Epithelial cell of proximal tubule (primary cell): Measurements from ENCODE around the gene LRRC74B. TPM values are rescaled to one million over a fixed set of nuclear protein-coding genes. Genes with fewer than 3 reads are reported as not detected.
"Not testable (repeated sequence)": the region's sequence is repeated elsewhere in the genome, so short reads cannot be mapped to it uniquely, and the experiment has no call there.

Experiments used
- DNase-seq: peaks from one replicate; pipeline ENCODE4 v3.0.0-alpha.2; 2011; ENCODE audit warnings: low read depth
- H3K4me3 ChIP-seq: 2 replicates; pipeline ENCODE4 v1.5.1; 2011; ENCODE audit warnings: low read depth, mild to moderate bottlenecking, low read length
- total RNA-seq: library from RNA; depleted of rRNA; stranded (reverse); fragments of >200 nt; gene quantifications from 2 replicates; pipeline ENCODE4 v1.2.3, GENCODE V29; 2015
- TF ChIP-seq, protein P1 (sequence below): conservative IDR thresholded peaks from 2 replicates; pipeline ENCODE4 v1.5.1; 2012; ENCODE audit warnings: low read depth, mild to moderate bottlenecking, low read length

The LRRC74B gene
- total RNA-seq, 1 donor from 2014 or later: not detected

DNA sequence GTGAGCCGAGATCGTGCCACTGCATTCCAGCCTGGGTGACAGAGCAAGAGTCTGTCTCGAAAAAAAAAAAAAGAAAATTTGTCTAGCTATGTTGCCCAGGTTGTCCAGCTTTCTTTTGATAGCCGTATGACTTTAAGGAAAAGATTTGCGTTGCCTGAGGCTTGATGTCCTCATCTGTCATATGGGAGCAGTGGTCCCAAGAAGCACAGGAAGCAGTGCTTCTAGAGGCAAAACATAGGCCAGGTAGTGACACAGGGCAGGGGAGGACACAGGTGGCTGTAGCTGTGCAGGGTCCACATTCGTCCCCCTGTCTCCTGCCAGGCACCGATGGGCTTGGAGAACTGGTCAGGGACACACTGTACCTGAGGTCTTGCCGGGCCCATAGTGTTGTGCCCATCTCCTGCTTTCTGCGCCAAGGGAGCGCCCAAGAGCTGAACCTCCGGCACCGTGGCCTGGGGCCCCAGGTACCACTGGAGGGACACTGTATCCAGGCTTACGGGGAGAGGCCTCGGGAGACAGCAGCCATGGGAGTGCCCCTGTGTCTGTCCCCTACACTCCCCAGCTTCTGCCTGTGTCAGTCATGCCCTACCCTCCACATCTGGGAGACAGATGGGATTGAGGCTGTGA is 1.4 kb downstream of the LRRC74B start:
- DNase-seq: no peak
- H3K4me3 ChIP-seq: no peak overlapping the region
- TF ChIP-seq, protein P1, sequence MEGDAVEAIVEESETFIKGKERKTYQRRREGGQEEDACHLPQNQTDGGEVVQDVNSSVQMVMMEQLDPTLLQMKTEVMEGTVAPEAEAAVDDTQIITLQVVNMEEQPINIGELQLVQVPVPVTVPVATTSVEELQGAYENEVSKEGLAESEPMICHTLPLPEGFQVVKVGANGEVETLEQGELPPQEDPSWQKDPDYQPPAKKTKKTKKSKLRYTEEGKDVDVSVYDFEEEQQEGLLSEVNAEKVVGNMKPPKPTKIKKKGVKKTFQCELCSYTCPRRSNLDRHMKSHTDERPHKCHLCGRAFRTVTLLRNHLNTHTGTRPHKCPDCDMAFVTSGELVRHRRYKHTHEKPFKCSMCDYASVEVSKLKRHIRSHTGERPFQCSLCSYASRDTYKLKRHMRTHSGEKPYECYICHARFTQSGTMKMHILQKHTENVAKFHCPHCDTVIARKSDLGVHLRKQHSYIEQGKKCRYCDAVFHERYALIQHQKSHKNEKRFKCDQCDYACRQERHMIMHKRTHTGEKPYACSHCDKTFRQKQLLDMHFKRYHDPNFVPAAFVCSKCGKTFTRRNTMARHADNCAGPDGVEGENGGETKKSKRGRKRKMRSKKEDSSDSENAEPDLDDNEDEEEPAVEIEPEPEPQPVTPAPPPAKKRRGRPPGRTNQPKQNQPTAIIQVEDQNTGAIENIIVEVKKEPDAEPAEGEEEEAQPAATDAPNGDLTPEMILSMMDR: no peak

DNA sequence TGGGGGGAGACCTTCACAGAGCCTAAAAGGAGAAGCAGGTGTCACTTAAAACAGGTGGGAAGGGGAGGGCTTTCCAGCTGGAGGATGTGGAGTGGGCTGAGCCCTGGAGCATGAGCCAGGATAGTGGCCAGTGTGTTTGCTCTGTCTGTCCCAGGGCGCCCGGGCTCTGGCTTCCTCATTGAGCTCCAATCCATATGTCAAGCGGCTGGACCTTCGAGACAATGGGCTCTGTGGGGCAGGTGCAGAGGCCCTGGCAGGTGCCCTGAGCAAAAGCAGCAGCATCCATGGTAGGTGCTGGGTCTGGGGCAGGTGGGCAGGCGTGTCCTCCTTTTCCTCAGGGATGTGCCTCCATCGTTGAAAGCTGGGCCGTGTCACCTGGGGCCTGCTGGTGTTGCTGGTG is 2.0 kb downstream of the LRRC74B start:
- DNase-seq: no peak
- TF ChIP-seq, protein P1: no peak
- no peak overlapping the region for H3K4me3 ChIP-seq

DNA sequence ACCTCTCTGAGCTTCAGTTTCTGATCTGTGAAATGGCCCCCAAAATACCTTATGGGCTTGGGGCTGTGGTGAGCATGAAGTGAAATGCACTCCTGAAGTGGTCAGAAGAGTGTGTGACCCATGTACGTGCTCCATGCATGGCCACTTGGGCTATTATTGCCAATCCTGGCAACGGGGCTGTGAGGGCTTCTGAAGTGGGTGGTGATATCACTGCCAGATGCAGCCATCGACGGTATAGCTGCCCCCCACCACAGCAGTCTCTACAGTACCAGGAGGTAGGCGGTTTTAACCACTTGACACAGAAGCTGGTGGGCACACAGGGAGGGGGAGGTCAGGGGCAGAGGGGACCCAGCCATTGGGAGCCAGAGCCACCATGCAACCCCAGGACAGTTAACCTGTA is 2.7 kb downstream of the LRRC74B start:
- DNase-seq, H3K4me3 ChIP-seq: not testable (repeated sequence)

DNA sequence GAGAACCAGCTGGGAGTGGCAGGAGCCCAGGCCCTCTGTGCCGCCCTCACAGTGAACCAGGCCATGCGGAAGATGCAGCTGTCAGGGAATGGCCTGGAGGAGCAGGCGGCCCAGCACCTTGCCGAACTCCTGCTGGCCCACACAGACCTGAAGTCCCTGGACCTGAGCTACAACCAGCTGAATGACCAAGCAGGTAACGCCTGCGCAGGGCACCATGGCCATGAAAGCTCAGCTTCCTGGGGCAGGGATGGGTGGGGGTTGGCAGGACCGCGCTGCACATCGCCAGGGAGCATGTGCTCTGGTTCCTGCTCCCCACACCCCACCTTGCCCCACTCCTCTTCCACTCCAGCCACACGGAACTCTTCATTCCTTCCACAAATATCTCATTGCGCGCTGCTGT is 3.2 kb downstream of the LRRC74B start:
- not testable (repeated sequence) for H3K4me3 ChIP-seq, DNase-seq

DNA sequence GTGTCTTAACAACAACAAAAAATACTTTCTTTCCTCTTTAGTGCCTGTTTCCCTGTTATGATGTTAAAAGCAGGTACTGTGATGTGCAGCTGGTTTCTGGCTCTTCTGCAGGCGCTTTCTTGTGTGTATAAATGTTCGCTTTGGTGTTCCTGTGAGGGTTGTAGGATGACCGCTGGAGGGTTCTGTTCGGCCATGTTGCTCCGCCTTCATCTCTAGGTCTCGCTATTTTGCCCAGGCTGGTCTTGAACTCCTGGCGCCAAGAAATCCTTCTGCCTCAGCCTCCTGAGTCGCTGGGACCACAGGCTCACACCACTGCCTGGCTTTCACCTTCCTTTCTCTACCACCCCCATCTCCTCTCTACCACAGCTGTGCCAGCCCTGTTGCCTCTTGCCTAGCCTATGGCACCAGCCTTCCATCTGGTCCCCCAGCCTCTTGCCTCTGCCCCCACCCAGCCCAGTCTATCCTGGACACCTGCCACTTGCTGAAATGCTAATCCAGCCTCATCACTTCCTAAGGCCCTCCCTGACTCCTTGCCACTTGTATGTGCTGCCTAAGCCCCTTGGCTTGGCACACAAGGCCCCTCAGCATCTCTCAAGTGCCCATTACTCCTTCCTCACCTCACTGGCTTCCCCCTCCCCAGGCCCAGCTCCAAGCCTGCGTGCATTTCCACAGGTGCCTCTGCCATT is 5.5 kb downstream of the LRRC74B start:
- DNase-seq: no peak
- TF ChIP-seq, protein P1: no peak
- H3K4me3 ChIP-seq: no peak overlapping the region

DNA sequence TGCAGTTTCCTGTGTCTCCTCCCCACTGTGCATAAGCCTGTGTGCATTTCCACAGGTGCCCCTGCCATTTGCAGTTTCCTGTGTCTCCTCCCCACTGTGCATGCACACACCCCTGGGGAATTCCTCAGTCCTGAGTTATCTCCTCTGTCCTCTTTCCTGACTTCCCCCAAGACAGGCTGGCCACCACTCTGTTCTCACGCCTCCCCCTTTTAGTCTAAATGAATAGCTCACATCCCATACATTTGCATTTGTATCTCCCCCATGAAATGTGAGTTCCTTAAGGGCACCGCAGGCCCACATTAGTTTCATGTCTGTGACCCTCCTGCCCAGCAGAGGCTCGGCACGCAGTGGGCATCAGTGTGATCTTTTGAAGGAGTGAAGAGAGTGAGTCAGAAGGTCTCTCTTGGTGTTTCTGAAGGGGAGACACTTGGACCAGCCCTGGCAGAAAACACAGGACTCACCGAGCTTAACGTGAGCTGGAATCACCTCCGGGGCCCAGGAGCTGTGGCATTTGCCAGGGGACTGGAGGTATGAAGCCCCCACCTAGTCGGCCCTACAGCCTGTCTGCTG is 6.2 kb downstream of the LRRC74B start:
- H3K4me3 ChIP-seq: no peak overlapping the region
- no peak for DNase-seq
- TF ChIP-seq, protein P1: no peak

DNA sequence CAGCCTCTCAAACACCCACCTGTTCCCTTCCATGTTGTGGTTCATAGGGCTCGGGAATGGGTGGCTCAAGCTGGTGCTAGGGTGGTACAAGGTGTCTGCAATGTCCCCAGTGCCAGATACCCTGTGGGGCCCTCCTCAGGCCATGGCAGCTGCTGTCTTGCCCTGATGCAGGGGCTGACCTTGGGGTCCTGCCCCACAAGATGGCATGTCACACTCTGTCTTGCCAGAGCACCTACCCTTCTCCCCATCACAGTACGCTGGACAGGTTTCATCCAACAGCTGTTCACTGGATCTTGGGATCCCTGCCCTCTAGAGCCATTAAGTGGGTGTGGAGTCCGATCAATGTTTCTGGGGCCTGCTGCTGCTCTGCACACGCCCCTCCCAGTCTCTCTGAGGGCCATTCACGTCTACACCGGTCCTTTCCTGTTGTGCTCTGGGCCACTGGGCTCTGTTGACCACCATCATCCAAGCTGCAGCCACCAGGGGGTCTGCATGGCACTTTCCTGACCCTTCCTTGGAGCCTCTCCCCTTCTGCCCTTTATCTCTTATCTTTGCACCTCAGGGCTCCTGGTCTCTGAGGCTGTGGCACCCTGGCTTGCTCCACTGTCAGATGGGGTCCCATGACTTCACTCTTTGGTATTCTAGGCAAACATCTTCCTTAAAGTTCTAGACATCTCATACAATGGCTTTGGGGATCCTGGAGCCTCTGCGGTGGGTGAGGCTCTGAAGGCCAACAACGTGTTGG is 7.1 kb downstream of the LRRC74B start:
- no peak for DNase-seq
- no peak overlapping the region for H3K4me3 ChIP-seq
- TF ChIP-seq, protein P1: no peak
